CD4-positive, alpha-beta T cell treated with Interleukin-12 subunit alpha and Interleukin-12 subunit beta, for 1 hour (primary cell): ENCODE data around the gene R3HCC1L.
"Not testable (repeated sequence)": the region's sequence is repeated elsewhere in the genome, so short reads cannot be mapped to it uniquely, and the experiment has no call there.

Experiments
- DNase-seq: peaks from one replicate; pipeline ENCODE4 v3.0.0-alpha.2; 2020

The R3HCC1L gene

DNA sequence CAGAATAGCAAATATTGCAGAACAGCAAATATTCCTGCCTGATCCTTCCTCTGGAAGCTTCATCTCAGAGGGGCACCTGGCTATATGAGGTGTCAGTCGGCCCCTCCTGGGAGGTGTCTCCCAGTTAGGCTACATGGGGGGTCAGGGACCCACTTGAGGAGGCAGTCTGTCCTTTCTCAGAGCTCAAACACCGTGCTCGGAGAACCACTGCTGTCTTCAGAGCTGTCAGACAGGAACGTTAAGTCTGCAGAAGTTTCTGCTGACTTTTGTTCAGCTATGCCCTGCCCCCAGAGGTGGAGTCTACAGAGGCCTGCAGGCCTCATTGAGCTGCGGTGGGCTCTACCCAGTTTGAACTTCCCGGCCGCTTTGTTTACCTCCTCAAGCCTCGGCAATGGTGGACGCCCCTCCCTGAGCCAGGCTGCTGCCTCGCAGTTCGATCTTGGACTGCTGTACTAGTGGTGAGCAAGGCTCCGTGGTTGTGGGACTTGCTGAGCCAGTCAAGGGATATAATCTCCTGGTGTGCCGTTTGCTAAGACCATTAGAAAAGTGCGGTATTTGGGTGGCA, 48.0 kb downstream of the R3HCC1L start:
- DNase-seq, result not testable (repeated sequence)

DNA sequence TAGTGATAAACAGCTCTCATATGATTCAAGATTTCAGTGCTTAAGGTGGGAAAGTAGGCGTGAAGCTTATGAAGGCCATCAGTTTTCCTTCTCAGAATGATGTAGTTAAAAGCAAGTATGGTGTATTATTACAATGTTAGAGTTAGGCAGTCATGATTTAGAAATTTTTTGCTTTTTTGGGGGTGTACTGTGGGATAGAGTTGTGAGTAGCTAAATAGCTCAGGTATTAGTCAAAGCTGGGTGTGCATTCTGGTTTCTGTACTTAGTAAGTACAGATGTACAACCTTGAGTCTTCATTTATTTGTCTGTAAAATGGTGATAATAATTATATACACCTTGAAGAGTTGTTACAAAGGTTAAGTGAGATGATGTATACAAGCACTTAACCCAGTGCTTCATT, 52.2 kb downstream of the R3HCC1L start:
- no peak for DNase-seq

GRCh38 chr10:98190773-98191172, 56.3 kb downstream of the R3HCC1L start:
- DNase-seq, result not testable (repeated sequence)

DNA sequence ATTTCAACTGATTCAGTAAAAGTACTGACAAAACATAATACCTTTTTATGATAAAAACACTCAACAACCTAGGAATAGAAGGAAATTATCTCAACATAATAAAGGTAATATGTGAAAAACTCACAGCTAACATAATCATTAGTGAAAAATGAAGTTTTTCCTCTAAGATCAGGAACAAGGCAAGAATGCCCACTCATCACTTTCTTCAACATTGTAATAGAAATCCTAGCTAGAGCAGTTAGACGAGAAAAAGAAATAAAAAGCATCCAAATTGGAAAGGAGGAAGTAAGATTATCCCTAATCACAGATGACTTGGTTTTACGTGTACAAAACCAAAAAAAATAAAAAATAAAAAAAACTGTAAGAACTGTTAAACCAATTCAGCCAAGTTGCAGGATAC, 58.6 kb downstream of the R3HCC1L start:
- DNase-seq, result no peak

- DNase-seq, result no peak
Observed at GRCh38 chr10:98194633-98195032, 60.2 kb downstream of the R3HCC1L start.

- DNase-seq, result no peak
Observed at GRCh38 chr10:98195120-98195519, 60.7 kb downstream of the R3HCC1L start.

DNA sequence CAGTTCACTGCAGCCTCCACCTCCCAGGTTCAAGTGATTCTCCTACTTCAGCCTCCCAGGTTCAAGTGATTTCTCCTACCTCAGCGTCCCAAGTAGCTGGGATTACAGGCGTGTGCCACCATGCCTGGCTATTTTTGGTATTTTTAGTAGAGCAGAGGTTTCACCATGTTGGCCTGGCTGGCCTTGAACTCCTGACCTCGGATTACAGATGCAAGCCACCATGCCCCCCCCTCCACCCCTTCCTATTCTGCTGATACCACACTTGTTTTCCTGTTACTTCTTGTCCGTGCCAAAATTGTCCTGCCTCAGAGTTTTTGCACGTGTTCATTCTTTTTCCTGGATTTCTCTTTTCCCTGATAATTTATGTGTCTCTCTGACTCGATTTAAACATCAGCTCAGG, 62.5 kb downstream of the R3HCC1L start:
- DNase-seq, result no peak

DNA sequence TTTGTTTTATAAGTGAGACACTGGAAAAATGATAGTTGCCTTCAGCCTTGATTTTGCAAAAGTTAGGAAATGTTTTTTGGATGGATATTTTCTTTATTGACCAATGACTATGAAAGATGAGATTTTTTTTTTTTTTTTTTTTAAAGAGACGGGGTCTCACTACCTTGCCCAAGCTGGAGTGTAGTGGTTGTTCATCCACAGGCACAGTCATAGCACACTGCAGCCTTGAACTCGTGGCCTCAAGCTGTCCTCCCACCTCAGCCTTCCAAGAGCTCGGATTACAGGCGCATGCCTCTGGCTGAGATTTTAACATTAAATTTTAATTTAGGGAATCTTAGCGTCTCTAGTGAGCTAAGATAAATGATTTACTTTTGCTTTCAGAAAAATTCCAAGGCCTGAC, 67.3 kb downstream of the R3HCC1L start:
- no peak for DNase-seq

GRCh38 chr10:98202378-98202777, 67.9 kb downstream of the R3HCC1L start:
- no peak for DNase-seq

GRCh38 chr10:98205351-98205750, 70.9 kb downstream of the R3HCC1L start:
- no peak for DNase-seq

DNA sequence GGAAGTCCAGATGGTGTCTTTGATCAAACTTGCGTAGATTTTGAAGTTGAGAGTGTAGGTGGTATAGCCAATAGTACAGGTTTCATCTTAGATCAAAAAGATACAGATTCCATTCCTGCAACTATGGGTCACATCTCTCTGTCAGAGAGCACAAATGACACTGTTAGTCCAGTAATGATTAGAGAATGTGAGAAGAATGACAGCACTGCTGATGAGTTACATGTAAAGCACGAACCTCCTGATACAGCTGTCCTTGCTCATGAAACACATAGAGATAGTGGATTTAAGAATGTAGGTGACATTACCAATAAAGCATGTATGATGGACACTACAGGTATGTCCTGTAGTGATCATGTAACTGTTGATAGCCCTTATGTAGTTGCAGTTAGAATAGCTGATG, 74.5 kb downstream of the R3HCC1L start:
- DNase-seq, result no peak

DNA sequence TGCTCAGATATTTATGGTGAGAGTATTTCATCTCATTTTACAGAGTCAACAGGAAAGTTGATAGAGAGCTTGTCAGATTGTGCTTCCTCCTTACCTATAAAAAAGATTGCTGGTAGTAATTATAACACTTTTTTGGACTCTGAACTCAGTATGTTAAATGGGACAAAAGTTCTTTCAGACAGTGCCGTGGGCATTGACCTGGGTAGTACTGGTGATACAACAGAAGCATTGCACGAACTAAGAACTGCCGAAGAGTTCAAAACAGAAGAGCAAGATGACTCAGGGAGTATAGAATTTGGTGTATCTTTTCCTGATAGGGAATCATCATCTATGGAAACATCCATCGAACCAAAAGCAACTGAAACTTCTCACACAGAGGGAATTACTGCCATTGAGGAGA, 75.0 kb downstream of the R3HCC1L start:
- DNase-seq, result no peak

GRCh38 chr10:98212196-98212595, 77.7 kb downstream of the R3HCC1L start:
- no peak for DNase-seq

GRCh38 chr10:98213740-98214139, 79.3 kb downstream of the R3HCC1L start:
- no peak for DNase-seq

- DNase-seq, result no peak
Observed at GRCh38 chr10:98215373-98215772, 80.9 kb downstream of the R3HCC1L start.

- DNase-seq, result no peak
Observed at GRCh38 chr10:98217801-98218200, 83.3 kb downstream of the R3HCC1L start.

GRCh38 chr10:98223874-98224273, 89.4 kb downstream of the R3HCC1L start:
- no peak for DNase-seq

DNA sequence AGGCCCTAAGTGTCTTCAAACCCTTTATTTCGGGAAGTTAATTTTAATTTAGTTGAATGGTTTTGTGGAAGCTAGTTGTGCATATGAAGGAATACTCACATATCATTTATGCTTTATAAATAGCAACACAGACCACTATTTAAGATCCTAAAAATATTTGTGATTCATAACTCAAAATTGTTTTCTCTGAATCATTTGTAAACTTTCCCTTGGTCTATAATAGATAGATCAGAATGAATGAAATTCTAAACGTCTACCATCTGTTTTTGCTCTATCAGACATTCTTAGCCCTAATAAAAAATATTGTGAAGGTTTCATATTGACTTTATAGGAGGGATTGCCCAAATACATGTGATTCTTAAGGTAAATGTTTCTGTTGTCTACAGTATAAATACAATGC, 90.1 kb downstream of the R3HCC1L start:
- DNase-seq, result no peak

DNA sequence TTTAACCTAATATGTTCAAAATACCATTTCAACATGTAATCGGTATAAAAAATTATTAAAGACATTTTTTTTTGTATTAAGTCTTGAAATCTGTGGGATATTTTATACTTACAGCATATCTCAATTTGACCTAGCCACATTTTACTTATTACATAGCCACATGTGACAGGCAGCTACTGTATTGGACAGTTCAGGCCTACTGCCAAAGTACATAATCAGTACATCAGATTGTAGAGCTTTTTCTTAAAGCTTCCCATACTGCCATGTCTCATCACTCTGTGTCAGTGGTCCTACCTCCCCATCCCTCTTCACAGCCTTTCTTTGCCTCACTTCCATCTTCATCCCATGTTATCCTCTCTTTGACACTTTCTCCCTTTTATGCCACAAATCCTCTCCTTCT, 90.5 kb downstream of the R3HCC1L start:
- DNase-seq, result no peak

GRCh38 chr10:98226508-98227144, 92.2 kb downstream of the R3HCC1L start:
- no peak for DNase-seq

- DNase-seq, result not testable (repeated sequence)
Observed at GRCh38 chr10:98227713-98228112, 93.3 kb downstream of the R3HCC1L start.

DNA sequence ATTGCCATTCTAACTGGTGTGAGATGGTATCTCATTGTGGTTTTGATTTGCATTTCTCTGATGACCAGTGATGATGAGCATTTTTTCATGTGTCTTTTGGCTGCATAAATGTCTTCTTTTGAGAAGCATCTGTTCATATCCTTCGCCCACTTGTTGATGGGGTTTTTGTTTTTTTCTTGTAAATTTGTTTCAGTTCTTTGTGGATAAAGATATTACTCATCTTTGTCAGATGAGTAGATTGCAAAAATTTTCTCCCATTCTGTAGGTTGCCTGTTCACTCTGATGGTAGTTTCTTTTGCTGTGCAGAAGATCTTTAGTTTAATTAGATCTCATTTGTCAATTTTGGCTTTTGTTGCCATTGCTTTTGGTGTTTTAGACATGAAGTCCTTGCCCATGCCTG, 93.8 kb downstream of the R3HCC1L start:
- not testable (repeated sequence) for DNase-seq

DNA sequence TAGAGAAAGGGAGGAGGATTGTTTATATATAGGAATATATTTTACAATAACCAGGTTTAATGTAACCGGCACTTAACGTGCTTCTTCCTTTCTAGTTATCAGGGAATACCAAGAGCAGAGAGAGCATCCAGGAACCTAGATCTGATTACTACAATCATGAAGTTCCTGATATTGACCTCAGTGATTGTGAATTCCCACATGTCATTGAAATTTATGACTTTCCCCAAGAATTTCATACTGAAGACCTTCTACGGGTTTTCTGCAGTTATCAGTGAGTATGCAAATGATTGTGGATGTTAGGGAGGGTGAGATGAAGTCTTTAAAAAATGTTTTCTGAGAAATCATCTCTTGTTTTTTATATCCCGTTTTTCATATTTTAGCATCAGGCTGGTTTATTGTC, 97.0 kb downstream of the R3HCC1L start:
- DNase-seq, result no peak

DNA sequence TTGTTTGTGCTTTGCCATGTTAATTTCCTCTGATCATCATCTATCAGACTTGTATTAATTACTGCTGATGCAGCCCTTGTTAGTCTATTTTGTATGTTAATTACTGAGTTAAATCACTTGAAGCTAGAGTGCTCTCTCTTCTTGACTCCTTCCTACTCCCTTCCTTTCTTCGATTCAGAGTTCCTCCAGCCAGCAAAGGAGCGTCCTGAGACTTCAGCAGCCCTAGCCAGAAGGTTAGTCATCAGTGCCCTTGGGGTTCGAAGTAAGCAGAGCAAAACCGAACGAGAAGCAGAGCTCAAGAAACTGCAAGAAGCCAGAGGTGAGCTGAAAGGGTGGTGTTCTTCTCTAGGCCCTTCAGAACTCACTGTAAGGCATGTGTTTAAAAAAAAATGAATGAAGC, 101.4 kb downstream of the R3HCC1L start:
- no peak for DNase-seq

- DNase-seq, result no peak
Observed at GRCh38 chr10:98236862-98237261, 102.4 kb downstream of the R3HCC1L start.
